Suprapubic skin (tissue), 4 donors: ENCODE data around the gene LRIG3. TPM values are rescaled to one million over a fixed set of nuclear protein-coding genes. Genes with fewer than 3 reads are reported as not detected.

ENCODE experiments used
- DNase-seq, 2 donors: peaks; one replicate each; pipeline ENCODE4 v3.0.0-alpha.2; 2019; ENCODE audit warnings: low spot score in 2 of 2
- H3K27ac ChIP-seq: fragments of 200-600 bp; sonication (generic); one replicate; pipeline ENCODE4 v1.5.1; 2019
- H3K27me3 ChIP-seq: fragments of 200-600 bp; sonication (generic); one replicate; pipeline ENCODE4 v1.5.1; 2019
- H3K36me3 ChIP-seq: fragments of 200-600 bp; sonication (generic); one replicate; pipeline ENCODE4 v1.5.1; 2019
- H3K4me1 ChIP-seq: fragments of 200-600 bp; sonication (generic); one replicate; pipeline ENCODE4 v1.5.1; 2019
- H3K4me3 ChIP-seq: fragments of 200-600 bp; sonication (generic); one replicate; pipeline ENCODE4 v1.5.1; 2019; ENCODE audit warnings: mild to moderate bottlenecking
- H3K9me3 ChIP-seq: fragments of 200-600 bp; sonication (generic); one replicate; pipeline ENCODE4 v1.5.1; 2019
- EP300 ChIP-seq: sonication (generic); formaldehyde crosslinking; IDR thresholded peaks from one replicate; pipeline ENCODE4 v1.6.1; 2017; ENCODE audit warnings: antibody characterized with exemption
- POLR2A ChIP-seq, 2 donors: fragments of 450-650 bp; IDR thresholded peaks; one replicate each; pipeline ENCODE4 v1.6.1; 2017; ENCODE audit warnings: antibody characterized with exemption in 2 of 2, mild to moderate bottlenecking in 2 of 2, moderate library complexity in 2 of 2
- POLR2AphosphoS5 ChIP-seq, 3 donors: sonication (generic); formaldehyde crosslinking; IDR thresholded peaks; one replicate each; pipeline ENCODE4 v1.6.1; 2017; ENCODE audit warnings: antibody characterized with exemption in 3 of 3
- WGBS: methylation state at CpG from one replicate; pipeline ENCODE4 v1.1.5; 2018; 5-methylcytosine and 5-hydroxymethylcytosine counted together
- total RNA-seq, 4 donors: library from RNA; depleted of rRNA; stranded (reverse); fragments of >200 nt; gene quantifications; one replicate each; pipeline ENCODE4 v1.1.0, GENCODE V29; 2016
- TF ChIP-seq, protein P1 (sequence below), 2 donors: fragments of 200-600 bp in 1 of 2; fragments of 450-650 bp in 1 of 2; sonication (generic) in 1 of 2; IDR thresholded peaks; one replicate each; pipeline ENCODE4 v1.5.1; 2016 to 2019; ENCODE audit warnings: antibody characterized with exemption in 2 of 2, mild to moderate bottlenecking in 1 of 2, moderate library complexity in 1 of 2

LRIG3 gene
- total RNA-seq, 4 donors from 2014 or later = 56.5 to 225 (median 110) TPM

DNA sequence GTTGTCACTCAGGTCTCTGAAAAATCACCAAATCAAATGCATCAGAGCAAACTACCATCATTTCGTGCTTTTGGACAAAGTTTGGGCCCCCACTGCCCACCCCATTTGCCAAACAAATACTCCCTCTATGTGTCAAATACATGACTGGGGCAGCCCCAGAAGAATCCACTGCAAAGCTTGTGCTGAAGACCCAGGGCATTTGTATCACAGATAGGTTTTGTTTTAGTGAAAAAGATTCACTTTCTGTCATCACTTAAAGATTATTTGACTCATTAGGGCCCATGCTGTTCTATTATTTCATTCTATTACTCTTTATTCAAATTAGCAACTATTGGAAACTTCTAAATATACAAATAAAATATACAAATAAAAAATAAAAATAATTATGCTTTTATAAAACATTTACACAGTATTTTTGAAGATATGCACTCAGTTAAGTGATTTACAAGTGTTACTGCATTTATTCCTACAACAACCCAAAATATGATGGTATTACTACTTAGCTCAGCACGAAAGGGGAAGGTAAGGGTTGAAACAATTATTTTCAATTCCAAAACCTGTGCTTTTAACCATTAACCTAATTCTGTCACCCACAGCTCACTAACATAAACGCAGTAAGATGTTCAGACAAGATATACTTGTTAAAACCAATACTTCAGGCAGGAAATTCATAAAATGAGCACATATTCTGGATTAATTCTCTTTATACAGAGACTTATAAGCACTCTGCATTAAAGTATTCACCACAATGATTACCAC is 36.5 kb downstream of the LRIG3 start:
- Histone ChIP-seq H3K27me3 (no peaks in the 10 kb centered on the region), H3K4me1 (peaks cover 35% of the 10 kb centered on the region), H3K36me3 (peaks cover 86% of the 10 kb centered on the region), H3K27ac (no peak overlapping the region), H3K9me3 (no peaks in the 10 kb centered on the region), H3K4me3 (no peak overlapping the region)
- DNase-seq = no peak
- WGBS = 79% methylated on average over 3 of the region's 3 CpGs
- no peak for TF ChIP-seq EP300
- TF ChIP-seq, protein P1, sequence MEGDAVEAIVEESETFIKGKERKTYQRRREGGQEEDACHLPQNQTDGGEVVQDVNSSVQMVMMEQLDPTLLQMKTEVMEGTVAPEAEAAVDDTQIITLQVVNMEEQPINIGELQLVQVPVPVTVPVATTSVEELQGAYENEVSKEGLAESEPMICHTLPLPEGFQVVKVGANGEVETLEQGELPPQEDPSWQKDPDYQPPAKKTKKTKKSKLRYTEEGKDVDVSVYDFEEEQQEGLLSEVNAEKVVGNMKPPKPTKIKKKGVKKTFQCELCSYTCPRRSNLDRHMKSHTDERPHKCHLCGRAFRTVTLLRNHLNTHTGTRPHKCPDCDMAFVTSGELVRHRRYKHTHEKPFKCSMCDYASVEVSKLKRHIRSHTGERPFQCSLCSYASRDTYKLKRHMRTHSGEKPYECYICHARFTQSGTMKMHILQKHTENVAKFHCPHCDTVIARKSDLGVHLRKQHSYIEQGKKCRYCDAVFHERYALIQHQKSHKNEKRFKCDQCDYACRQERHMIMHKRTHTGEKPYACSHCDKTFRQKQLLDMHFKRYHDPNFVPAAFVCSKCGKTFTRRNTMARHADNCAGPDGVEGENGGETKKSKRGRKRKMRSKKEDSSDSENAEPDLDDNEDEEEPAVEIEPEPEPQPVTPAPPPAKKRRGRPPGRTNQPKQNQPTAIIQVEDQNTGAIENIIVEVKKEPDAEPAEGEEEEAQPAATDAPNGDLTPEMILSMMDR (IDR thresholded peaks at IDR 0.05) = no peak
- no peak for TF ChIP-seq POLR2AphosphoS5 (IDR thresholded peaks at IDR 0.05)
- TF ChIP-seq POLR2A (IDR thresholded peaks at IDR 0.05) = no peak

DNA sequence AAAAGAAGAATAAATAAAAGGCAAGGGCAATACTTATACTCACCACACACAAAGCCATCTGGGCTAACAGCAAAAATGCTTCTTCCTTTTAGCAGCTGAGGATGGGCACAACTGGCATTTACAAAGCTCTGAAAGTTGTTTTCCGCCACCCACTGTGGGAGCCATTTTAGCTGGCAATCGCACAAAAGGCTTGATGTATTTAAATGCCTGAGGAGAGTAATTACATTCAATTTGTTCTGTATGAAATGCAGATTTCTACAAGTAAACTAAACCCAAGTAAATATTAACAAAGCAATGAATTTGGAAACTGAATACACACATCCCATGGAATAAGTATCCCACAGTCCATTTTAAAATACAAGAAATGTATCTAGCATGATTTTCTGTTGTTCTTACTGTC is 37.5 kb downstream of the LRIG3 start:
- no peak for TF ChIP-seq POLR2AphosphoS5 (IDR thresholded peaks at IDR 0.05)
- no peak for TF ChIP-seq EP300
- TF ChIP-seq, protein P1 (IDR thresholded peaks at IDR 0.05) = no peak
- no peak for TF ChIP-seq POLR2A (IDR thresholded peaks at IDR 0.05)
- H3K27me3 ChIP-seq = no peaks in the 10 kb centered on the region
- H3K4me1 ChIP-seq = peaks cover 26% of the 10 kb centered on the region
- H3K4me3 ChIP-seq = no peak overlapping the region
- 93% methylated on average over 2 of the region's 2 CpGs for WGBS
- DNase-seq = no peak
- H3K9me3 ChIP-seq = no peaks in the 10 kb centered on the region
- H3K27ac ChIP-seq = no peak overlapping the region
- peaks cover 89% of the 10 kb centered on the region for H3K36me3 ChIP-seq

DNA sequence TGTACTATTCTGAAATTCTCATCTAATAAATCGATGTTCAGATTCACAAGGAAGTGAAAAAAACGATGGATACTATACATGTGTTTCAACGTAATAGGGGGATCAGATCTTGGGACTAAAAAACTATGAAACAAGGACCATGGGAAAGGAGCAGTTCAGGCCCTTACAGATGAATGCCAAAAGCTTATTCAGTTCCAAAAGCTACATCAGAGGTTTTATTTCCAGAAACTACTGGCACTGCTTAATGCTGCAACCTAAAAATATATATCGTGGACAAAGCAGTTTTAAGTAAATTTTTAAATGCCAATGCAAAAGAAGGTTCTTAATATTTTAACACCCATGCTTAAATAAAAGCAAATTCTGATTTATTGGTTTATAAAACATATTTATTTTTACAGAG is 38.5 kb downstream of the LRIG3 start:
- no peak overlapping the region for H3K4me3 ChIP-seq
- WGBS = 73% methylated on average over 4 of the region's 4 CpGs
- H3K36me3 ChIP-seq = peaks cover 91% of the 10 kb centered on the region
- DNase-seq = no peak
- no peaks in the 10 kb centered on the region for H3K9me3 ChIP-seq
- peaks cover 17% of the 10 kb centered on the region for H3K4me1 ChIP-seq
- TF ChIP-seq POLR2AphosphoS5 (IDR thresholded peaks at IDR 0.05) (no peak), EP300 (no peak), POLR2A (IDR thresholded peaks at IDR 0.05) (no peak)
- TF ChIP-seq, protein P1 (IDR thresholded peaks at IDR 0.05) = no peak
- no peaks in the 10 kb centered on the region for H3K27me3 ChIP-seq
- no peak overlapping the region for H3K27ac ChIP-seq

DNA sequence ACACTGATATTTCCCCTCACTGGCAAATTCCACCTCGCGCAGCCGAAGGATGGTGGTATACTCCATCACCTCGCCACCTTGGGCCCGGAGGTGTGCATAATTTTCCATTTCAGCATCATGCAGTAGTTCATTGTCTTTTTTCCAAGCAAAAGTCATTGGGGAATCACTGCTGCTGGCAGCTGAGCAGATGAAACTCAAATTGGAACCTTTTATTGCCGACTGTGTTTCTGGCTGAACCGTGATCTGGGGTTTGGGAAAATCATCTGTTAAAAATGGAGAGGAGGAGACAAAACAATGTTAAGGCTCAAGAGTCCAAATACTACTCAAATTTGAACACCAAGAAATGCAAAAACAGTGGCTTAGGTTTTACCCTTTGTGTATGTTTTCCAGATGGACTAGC is 39.7 kb downstream of the LRIG3 start:
- peaks cover 92% of the 10 kb centered on the region for H3K36me3 ChIP-seq
- DNase-seq = no peak
- WGBS = 76% methylated on average over 7 of the region's 7 CpGs
- no peak overlapping the region for H3K4me3 ChIP-seq
- TF ChIP-seq, protein P1 (IDR thresholded peaks at IDR 0.05) = no peak
- TF ChIP-seq EP300 (no peak), POLR2A (IDR thresholded peaks at IDR 0.05) (no peak), POLR2AphosphoS5 (IDR thresholded peaks at IDR 0.05) (no peak)
- no peak overlapping the region for H3K27ac ChIP-seq
- H3K27me3 ChIP-seq = no peaks in the 10 kb centered on the region
- no peaks in the 10 kb centered on the region for H3K9me3 ChIP-seq
- H3K4me1 ChIP-seq = peaks cover 17% of the 10 kb centered on the region

DNA sequence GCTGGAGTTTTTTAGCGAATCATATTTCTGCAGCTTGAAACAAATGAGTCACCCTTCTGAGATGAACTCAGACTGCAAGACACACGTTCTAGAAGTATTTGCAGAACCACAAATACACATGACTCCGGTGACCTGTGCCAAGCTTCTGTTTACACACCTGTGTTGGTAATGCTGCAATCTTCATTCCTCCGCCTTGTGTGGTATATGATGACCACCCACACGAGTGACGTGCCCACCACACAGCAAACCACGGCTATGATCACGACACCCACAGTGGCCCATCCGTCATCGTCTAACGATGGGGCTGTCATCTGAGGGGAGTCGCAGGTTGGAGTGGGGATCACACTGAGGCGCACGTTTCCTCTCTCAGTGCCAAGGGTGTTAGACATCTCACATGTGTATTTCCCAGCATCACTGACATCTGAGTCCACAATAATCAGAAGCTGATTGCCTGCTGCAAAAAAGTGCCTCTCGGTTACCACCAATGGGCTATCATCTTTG is 43.0 kb downstream of the LRIG3 start:
- no peak for DNase-seq
- Histone ChIP-seq H3K27me3 (no peaks in the 10 kb centered on the region), H3K4me1 (peaks cover 8% of the 10 kb centered on the region), H3K27ac (no peak overlapping the region), H3K36me3 (peaks cover 90% of the 10 kb centered on the region), H3K4me3 (no peak overlapping the region), H3K9me3 (no peaks in the 10 kb centered on the region)
- TF ChIP-seq, protein P1 (IDR thresholded peaks at IDR 0.05) = no peak
- peak in 1 of 3 donors; percentile 23 for TF ChIP-seq POLR2AphosphoS5 (IDR thresholded peaks at IDR 0.05)
- WGBS = 66% methylated on average over 15 of the region's 15 CpGs
